ENCODE data around the gene HPS1. TPM values are rescaled to one million over a fixed set of nuclear protein-coding genes. Genes with fewer than 3 reads are reported as not detected.

The HPS1 gene
- total RNA-seq, 1 donor: 52.1 TPM

GRCh38 chr10:98469001-98469931 is 22.5 kb upstream of the HPS1 start:
- Histone ChIP-seq H3K79me2 (ENCODE audit: insufficient read depth, low read length) (no peaks in the 10 kb centered on the region), H3K4me3 (ENCODE audit: insufficient read depth, low read length) (no peak overlapping the region), H4K20me1 (ENCODE audit: insufficient read depth, low read length) (no peaks in the 10 kb centered on the region), H3K36me3 (ENCODE audit: insufficient read depth, low read length) (no peaks in the 10 kb centered on the region), H3K9me3 (ENCODE audit: low read depth, low read length) (no peaks in the 10 kb centered on the region), H2AFZ (ENCODE audit: low read length) (no peak overlapping the region), H3K27me3 (ENCODE audit: insufficient read depth, low read length) (peaks cover 22% of the 10 kb centered on the region), H3K27ac (ENCODE audit: low read depth, low read length) (no peak overlapping the region), H3K4me1 (ENCODE audit: insufficient read depth, low read length) (peaks cover 5% of the 10 kb centered on the region), H3K4me2 (ENCODE audit: insufficient read depth, low read length) (no peak overlapping the region)
- no peak for TF ChIP-seq CTCF (IDR thresholded peaks at IDR 0.05; ENCODE audit: extremely low read depth, low read depth, low read length)
- no peak for DNase-seq (ENCODE audit: insufficient read length, low spot score, missing footprints)

GRCh38 chr10:98467506-98468318 is 21.0 kb upstream of the HPS1 start:
- H3K4me3 ChIP-seq (ENCODE audit: insufficient read depth, low read length): peak overlapping the region; percentile 65
- peak; percentile 97 for DNase-seq (ENCODE audit: insufficient read length, low spot score, missing footprints)
- H3K79me2 ChIP-seq (ENCODE audit: insufficient read depth, low read length): no peaks in the 10 kb centered on the region
- H4K20me1 ChIP-seq (ENCODE audit: insufficient read depth, low read length): no peaks in the 10 kb centered on the region
- no peaks in the 10 kb centered on the region for H3K36me3 ChIP-seq (ENCODE audit: insufficient read depth, low read length)
- H3K27ac ChIP-seq (ENCODE audit: low read depth, low read length): no peak overlapping the region
- H3K4me2 ChIP-seq (ENCODE audit: insufficient read depth, low read length): peak overlapping the region; percentile 81
- peak overlapping the region; percentile 86 for H2AFZ ChIP-seq (ENCODE audit: low read length)
- peak; percentile 89 for TF ChIP-seq CTCF (IDR thresholded peaks at IDR 0.05; ENCODE audit: extremely low read depth, low read depth, low read length)
- H3K9me3 ChIP-seq (ENCODE audit: low read depth, low read length): no peaks in the 10 kb centered on the region
- H3K4me1 ChIP-seq (ENCODE audit: insufficient read depth, low read length): peaks cover 5% of the 10 kb centered on the region
- H3K27me3 ChIP-seq (ENCODE audit: insufficient read depth, low read length): peaks cover 20% of the 10 kb centered on the region

- no peak overlapping the region for H3K4me2 ChIP-seq (ENCODE audit: insufficient read depth, low read length)
- no peaks in the 10 kb centered on the region for H3K79me2 ChIP-seq (ENCODE audit: insufficient read depth, low read length)
- H3K27me3 ChIP-seq (ENCODE audit: insufficient read depth, low read length): peaks cover 20% of the 10 kb centered on the region
- H3K4me1 ChIP-seq (ENCODE audit: insufficient read depth, low read length): peaks cover 5% of the 10 kb centered on the region
- no peak overlapping the region for H3K27ac ChIP-seq (ENCODE audit: low read depth, low read length)
- H3K9me3 ChIP-seq (ENCODE audit: low read depth, low read length): no peaks in the 10 kb centered on the region
- H4K20me1 ChIP-seq (ENCODE audit: insufficient read depth, low read length): no peaks in the 10 kb centered on the region
- TF ChIP-seq CTCF (IDR thresholded peaks at IDR 0.05; ENCODE audit: extremely low read depth, low read depth, low read length): no peak
- H3K4me3 ChIP-seq (ENCODE audit: insufficient read depth, low read length): no peak overlapping the region
- no peak for DNase-seq (ENCODE audit: insufficient read length, low spot score, missing footprints)
- no peaks in the 10 kb centered on the region for H3K36me3 ChIP-seq (ENCODE audit: insufficient read depth, low read length)
- H2AFZ ChIP-seq (ENCODE audit: low read length): peak overlapping the region; percentile 86
Observed at GRCh38 chr10:98466861-98467505, 20.2 kb upstream of the HPS1 start.
